NCI-H345 (cell line): Measurements from ENCODE around the gene FRMD4A.
"Not testable (repeated sequence)": the region's sequence is repeated elsewhere in the genome, so short reads cannot be mapped to it uniquely, and the experiment has no call there.

Experiments used
- DNase-seq: peaks from one replicate; lab custom pipeline; 2025; lab: John Stamatoyannopoulos, UW

FRMD4A gene

DNA sequence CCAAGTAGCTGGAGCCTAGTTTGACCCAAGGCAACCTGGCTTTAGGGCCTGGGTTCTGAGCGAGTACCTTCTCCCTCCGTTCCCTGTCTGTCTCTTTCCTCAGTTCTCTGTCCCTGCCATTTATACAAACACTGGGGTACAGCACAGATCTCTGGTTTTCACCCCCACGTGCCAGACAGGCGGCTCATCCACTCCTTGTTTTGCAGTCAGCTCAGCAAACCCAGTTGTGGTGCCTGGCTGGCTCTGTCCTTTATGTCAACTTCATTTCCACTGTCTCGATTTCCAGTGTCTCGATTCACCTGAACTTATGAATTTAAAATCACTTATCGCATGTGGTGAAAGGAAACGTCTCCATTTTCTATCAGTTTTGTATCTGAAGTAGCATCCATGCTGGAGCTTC lies 230.8 kb downstream of the FRMD4A start:
- no peak for DNase-seq

DNA sequence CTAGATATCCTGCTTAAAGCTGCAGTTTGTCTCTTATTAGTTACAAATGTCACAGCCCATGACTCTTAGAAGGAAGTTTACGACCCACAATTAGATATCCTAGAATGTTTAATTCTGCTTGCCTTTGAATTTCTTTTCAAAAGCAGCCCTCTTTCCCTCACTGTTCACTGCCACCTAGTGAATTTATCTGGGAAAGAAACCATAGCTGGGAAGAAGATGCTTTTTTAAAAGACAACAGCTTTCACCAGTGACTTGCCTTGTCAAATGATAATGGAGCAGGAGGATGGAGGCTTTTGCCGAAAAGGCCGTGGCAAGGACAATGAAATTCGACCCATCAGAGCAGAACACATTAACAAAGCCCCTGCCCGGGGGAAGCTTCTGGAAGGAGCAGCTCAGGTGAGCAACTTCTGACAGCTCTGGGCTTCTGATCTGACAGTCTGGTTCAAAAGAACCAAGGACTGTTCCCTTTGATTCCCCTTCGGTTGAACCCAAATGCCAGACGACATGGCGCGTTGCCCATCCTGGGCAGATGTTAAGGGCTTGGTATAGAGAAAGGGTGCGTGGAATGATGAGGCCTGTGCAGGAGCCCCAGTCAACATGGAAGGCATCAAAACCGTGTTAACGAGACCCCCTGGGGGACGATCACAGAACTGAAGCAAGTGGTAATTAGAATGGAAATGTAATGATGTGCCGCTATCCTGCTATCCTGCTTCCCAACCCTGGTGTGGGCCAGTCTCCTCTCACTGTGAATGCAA lies 236.8 kb downstream of the FRMD4A start:
- peak; percentile 23 for DNase-seq

DNA sequence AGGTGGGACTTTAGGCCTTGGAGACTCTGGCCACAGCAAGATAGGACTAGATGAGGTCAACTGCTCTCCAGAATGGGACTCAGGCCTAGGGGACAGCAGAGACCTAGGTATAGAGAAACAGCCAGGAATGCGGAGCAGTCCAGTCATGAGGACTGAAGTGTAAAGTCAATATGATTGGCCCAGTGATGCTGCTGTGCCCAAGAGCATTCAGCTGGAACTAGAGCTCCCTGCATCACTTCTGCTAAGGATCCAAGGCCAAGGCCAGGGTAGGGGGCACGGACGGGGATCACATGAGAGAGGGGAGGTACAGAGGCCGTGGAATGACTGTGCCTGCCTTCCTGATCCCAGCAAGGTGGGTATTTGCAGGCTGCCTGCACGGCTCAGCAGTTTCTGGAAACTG lies 237.9 kb downstream of the FRMD4A start:
- DNase-seq = no peak

DNA sequence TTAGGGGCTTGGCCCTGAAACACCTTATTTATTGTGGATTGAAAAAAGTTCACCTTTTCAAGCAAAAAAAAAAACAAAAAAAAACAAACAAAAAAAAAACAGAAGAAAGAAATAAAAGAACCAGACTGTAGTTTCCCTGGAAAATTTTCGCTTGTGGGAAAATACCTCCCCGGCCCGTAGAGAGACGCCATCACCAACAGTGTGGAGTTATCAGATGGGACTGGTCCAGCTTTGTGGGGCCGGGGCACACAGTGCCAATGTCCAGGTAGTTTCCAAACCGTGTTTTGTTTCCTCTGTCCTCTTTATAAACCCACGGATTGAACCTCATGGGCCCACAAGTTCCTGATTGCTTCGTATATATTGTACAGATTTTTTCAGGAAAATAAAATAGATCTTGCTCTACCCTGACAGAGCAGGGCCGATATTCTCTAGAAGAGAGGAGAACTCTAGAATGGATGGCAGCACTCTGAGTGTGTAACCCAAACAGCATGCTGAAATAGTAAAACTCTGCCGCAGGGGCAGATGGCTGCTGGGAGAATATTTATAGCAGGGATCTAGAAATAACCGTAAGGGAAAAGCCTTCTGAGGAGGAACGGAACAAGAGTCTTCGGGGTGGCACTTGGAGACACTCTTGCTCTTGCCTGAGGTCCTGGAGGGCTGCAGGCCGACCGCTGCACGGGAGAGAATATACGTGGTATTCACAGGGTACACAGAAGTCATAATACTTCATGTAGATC lies 241.0 kb downstream of the FRMD4A start:
- DNase-seq = peak; percentile 21

DNA sequence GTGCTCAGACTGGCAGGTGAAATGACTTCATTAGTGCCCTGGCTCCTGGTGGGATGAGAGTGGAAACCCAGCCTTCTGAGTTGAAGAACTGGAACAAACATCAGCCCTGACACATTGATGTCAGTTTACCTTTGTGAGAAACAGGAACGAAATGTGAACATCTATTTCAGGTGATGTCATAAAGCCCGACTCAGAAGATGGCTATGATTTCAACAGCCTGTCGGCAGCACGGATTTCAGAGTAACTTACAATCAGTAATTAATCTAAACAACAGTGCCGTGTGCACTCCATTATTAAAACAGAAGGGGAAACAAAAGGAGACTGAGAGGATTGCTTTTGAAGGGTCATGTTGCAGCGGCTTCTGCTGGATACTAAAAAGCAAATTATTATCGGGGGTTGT lies 243.2 kb downstream of the FRMD4A start:
- peak; percentile 32 for DNase-seq

DNA sequence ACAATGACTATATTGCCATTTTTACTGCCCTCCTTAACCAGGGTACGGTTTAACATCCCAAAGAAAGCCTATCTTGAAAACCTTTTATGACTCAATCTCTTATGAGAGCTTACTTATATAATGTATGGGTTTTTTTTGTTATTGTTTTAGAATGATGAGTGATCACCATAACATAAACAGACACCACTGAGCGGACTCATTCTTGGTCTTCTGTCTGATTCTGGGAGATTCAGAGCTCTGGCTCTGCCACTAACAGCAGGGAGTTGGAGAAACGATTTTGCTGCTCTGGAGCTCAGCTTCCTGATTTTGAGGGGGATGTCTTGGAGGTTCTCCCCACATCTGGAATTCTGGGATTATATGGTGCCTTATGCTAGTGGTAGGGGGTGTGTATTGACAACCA lies 244.1 kb downstream of the FRMD4A start:
- no peak for DNase-seq

DNA sequence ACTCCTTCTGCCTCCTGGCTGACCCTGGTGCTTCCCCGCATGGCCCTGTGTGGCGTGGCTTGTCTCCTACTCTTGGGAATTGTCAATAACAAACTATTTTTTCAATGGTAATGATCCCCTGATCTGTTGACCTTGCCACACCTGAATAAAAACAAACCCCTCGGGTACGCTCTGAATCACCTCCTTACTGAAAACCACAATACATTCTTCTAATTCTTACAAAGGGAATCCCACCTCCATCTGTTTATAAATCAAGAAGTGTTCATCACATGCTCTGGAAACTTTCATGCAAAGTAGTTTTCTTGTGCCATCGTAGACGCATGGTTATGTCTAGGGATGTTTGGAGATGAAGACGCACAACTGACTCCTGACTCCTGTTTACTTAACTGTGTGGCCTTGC lies 245.8 kb downstream of the FRMD4A start:
- no peak for DNase-seq

DNA sequence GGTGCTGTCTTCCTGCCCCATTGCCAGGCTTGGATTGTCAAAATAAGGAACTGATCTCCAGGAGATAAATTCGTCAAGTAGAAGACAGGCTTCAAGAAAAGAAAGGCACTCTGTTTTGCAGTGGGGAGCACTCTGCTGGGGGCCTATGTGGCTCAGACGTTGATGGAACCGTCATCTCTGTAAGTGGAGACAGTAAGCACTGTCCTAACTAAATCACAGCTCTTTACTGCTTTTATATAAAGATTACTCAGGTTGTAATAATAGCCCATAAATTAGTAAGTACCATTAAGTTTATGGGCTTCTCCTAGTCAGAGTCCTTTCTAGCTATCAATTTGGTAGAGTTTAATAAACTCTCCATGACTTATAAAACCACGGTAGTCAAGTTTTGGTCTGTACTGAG lies 249.9 kb downstream of the FRMD4A start:
- DNase-seq = no peak

DNA sequence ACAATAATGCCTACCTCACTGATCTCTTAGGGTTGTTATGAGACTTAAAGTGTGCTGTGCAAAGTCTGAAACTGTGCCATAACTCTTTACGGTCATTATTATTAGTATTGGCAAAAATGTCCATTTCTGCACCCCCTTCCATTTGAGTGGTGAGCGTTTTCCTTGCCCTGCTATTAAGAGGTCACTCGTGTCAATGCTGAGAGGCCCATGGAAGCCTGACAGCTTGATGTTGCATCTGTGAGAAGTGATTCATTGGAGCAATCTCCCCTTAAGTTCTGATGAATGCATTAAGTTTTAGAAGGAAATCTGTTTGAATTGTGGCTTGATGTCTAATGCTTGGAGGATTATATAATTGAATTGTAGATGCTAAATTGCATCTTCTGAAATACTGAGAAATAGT lies 253.3 kb downstream of the FRMD4A start:
- no peak for DNase-seq

DNA sequence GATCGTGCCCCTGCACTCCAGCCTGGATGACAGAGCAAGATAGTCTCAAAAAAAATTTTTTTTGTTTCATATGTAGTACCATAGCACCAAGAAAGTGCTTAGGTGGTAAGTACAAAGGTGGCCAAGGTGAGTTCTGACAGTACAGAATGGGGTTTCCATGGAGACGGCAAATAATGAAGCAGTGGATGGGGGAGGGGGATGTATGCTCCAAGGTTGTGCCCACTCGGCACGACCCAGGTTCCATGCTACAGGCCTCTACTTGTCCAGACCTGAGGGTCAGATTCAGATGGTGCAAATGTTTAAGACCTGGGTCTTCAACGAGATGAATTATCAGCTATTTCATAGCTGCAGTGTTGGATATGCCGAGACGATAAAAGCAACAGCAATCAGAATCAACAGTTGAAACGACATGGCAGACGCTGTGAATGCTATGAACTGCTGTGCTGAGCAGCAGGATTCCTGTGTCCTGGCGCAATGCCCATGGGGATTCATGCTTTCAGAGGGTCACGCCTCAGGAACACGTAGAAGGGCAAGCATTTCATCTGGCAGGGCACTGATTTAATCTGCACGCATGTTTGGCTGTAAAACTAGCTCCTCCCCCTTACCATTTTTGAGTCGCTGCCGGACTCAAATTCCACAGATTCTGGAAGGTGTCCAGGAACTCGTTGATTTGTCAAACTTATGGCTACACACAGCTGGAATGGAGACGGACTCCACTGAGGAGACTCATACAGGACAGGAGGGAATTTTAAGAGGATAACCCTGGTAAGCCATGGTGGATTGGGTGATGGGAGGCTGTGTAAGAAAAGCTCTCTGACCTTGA lies 256.5 kb downstream of the FRMD4A start:
- DNase-seq = peak; percentile 93

DNA sequence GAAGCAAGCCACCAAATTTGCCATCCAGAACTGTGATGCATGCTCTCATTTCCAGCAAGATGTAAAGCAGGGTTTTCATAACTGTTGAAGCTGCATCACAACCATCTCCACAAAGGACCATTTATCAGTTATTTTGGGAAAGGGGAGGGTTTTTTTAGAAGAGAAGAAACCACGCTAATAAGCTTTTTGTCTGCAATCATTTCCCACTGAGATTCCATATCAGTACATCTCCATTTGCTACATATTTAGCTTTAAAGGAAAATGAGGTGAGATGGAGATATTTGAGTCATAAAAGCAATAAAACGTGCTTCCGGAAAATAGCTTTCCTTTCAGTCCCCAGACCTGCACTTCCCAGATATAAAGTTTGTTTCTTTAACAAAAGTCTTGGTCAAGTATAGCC lies 258.2 kb downstream of the FRMD4A start:
- DNase-seq = no peak

DNA sequence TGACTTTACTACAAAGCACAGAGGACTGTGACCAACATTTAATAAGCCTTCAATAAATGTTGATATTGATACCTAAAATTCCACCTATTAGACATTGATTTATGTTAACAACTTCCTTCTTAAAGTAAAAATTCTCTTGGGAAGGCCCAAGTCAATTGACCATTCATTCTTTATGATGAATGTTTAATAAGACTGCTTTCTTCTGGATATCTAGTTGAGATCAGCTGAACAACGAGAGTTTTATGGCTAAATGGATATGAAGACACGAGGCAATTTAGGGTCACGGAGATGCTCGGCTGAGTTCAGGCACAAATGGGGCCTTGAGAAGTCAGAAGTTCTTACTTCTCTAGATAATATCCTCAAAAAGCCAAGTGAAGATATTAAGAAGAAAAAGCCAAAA lies 258.8 kb downstream of the FRMD4A start:
- DNase-seq = no peak

DNA sequence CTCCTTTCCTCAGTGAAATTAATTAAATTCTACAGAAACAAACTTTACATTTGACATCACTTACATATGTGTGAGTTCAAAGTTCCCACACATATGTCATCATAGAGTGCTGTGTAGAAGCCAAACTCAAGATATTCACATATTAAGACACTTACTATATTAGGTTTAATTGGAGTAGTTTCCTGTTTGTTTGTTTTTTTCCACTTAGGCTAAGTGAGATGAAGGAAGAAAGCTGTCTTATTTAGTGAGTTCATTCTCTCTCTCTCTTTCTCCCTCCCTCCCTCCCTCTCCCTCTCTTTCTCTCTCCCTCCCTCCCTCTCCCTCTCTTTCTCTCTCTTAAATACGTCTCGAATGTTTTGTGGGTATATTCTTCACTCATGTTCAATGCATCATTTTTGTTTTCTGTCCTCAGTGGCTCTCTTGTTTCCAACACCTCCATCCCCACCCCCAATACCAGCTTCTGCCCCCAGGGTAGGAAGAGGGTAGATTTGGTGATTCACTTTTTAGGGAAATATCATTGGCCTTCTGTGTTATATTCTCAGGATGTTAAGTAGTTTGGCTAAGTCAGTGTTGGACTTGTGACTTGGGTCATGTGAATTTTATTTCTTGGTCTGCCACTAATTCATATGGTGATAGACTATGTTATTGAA lies 262.0 kb downstream of the FRMD4A start:
- DNase-seq = no peak

DNA sequence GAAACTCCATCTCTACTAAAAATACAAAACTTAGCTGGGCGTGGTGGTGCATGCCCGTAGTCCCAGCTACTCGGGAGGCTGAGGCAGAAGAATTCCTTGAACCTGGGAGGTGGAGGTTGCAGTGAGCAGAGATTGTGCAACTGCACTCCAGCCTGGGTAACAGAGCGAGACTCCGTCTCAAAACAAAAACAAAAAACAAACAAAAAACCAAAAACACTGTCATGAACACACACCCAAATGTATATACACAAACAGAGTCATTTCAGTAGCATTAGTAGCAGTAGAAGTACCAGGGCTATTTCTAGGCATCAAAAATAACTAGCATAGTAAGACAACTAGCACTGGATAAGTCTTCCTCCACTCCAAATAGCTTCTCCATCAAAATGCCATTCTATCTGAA lies 263.1 kb downstream of the FRMD4A start:
- DNase-seq = not testable (repeated sequence)

DNA sequence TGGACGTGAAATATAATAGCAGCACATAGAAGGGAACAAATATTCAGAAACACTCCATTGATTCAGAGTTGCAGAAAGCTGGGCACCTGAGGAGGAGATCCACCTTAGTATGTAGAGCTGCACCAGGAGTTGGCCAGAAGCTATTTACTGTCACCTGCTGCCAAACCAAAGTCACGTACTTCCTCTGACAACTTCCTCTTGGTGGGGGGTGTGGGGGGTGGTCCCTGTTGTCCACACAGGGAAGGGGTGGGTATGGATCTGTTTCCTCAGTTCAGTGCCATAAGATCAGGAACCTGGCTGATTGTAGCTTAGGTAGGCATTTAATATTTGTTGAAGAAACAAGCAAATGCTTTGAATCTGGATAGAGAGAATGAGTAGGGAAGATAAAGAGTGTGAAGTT lies 264.6 kb downstream of the FRMD4A start:
- DNase-seq = no peak

DNA sequence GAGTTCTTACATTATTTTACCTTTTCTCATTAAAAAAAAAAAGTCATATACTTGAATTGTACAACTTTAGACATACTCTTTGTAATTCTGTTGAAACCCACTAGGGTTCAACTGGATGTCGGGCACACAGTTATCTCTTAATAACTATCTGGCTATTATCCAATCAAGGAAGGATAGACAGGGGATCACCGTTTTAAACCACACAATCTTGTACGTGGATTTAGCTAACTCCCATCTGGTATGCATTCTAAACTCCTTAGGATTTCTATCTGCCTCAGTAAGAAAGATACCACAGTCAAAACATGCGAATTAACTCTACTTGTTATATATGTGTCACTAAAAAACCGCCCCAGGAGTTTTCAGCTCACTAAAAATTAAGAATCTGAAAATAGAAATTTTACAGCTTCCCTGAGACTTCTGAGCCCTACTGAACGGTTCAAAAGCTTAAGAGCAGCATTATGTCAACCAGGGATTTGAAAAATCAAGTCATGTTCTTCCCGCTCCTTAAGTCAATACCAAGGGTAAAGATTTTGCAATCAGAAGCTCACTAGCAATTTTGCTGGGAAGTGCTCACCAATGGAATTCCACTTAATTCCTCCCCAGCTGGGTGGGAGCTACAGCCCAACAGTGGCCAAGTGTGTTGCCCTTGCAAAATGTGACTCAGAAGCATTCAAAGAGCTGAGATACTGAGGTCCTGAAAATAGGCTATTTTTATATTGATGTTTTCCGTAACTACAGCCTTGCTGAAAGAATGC lies 267.0 kb downstream of the FRMD4A start:
- no peak for DNase-seq

DNA sequence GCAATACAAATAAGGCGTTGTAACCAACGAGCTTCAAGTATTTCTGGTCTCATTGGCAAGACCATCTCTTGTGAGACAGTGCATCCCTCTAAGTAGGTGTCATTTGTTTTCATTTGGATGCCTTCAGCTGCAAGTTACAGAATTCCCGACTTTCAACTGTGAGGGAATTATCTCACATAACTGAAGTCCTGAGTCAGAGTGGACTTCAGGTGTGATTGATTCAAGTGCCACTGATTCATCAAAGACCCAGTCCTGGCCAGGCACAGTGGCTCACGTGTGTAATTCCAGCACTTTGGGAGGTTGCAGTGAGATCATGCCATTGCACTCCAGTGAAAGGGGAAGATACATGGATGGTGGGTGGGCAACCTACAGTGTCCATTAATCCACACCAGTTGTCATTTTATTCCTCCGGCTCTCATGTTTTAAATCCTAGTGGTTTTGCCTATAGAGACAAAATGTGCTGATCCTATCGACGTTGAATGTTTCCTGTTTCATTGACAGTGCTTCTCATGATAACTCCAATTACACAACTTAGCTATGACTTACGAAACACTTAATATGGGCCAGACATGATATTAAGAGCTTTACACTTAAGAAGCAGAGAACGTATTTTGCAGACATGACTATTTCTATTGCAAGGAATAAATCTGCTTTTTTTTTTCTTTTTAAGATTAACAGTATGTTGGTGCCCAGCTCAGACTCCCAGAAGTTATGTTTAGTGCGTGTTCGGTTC lies 268.0 kb downstream of the FRMD4A start:
- DNase-seq = no peak

DNA sequence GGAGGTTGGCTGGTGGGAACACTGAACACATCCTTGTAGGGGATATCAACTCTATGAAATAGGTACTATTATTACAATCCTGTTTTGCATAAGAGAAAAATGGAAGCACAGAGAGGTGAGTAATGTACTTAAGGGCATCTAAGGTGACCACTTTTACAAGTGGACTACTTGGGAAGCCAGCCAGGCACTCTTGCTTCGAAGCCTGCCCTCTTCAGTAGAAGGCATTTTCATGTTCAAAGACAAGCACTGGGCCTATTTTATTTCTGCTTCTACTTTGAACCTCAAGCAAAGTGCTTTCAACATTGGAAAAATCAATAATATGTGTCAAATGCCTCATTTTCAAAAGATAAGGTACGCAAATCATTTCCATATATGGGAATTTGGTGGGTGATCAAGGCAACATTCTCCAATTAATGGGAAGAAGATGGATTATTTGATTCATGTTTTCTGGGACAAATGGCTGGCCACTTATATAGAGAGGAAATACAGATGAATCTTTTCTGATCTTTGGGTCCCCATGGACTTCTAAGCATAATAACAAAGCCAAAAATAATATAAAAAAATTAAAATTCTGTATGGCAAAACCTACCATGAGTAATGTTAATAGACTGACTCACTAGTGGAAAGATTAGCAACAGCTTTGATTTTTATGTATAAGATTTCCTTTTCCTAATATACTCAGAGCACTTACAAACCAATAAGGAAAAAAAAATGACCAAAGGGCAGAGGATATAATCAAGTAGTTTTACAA lies 270.2 kb downstream of the FRMD4A start:
- DNase-seq = no peak

DNA sequence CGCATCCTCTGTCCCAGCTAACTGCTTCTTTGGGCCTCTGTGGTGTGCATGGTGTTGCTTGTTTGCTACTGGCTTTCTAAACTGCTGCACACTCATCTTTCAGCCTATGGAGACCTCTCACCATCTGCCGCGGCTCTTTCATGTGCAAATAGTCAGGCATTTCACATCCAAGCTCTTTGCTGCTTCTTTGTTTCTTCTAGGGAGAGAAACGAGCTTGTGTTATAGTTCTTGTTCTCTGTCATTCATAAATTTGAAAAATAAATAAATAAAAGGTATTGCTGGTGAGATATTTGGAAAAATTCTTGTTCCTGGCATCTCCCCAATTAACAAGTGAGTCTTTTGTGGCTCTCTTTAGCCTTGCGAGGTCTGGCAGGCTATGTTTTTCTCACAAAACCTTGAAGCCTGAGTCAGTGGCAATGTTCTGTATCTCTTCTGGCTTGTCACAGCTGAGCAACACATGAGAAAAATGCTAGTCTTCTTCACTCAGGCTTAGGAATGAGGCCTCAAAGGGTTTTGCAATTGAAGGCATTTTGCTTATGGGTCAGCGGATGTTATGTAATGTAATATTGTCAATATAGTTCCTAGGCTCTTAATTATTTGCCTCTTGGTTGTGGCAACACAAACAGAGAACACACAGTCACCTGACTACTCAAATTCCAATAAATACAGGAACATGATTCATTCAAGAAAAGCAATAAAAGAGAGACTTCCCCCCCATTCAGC lies 274.0 kb downstream of the FRMD4A start:
- DNase-seq = no peak
